Glutamatergic neuron (in vitro differentiated cells): ENCODE results near the gene GC. TPM values are rescaled to one million over a fixed set of nuclear protein-coding genes. Genes with fewer than 3 reads are reported as not detected.

Experiments used
- DNase-seq: peaks from one replicate; pipeline ENCODE4 v3.0.0; 2022
- H3K27ac Mint-ChIP-seq: one replicate; pipeline ENCODE4 v1.8.0; 2020; ENCODE audit warnings: mild to moderate bottlenecking, mixed read lengths, inconsistent platforms; ENCODE audit not compliant: unreplicated experiment
- H3K27me3 Mint-ChIP-seq: one replicate; pipeline ENCODE4 v1.8.0; 2020; ENCODE audit warnings: mild to moderate bottlenecking, moderate library complexity, mixed read lengths, inconsistent platforms; ENCODE audit not compliant: unreplicated experiment
- H3K36me3 Mint-ChIP-seq: one replicate; pipeline ENCODE4 v1.8.0; 2020; ENCODE audit warnings: mild to moderate bottlenecking, mixed read lengths, inconsistent platforms; ENCODE audit not compliant: unreplicated experiment
- H3K4me1 Mint-ChIP-seq: one replicate; pipeline ENCODE4 v1.8.0; 2020; ENCODE audit warnings: mild to moderate bottlenecking, low read depth, mixed read lengths, inconsistent platforms; ENCODE audit not compliant: unreplicated experiment
- H3K4me3 Mint-ChIP-seq: one replicate; pipeline ENCODE4 v1.8.0; 2020; ENCODE audit warnings: mild to moderate bottlenecking, mixed read lengths, inconsistent platforms; ENCODE audit not compliant: unreplicated experiment
- H3K9me3 Mint-ChIP-seq: one replicate; pipeline ENCODE4 v1.8.0; 2020; ENCODE audit warnings: mild to moderate bottlenecking, moderate library complexity, mixed read lengths, inconsistent platforms; ENCODE audit not compliant: unreplicated experiment
- CTCF ChIP-seq: fragments of 200-600 bp; sonication (generic); IDR thresholded peaks from one replicate; pipeline ENCODE4 v1.5.0; 2021; ENCODE audit not compliant: partially characterized antibody, unreplicated experiment
- long read RNA-seq: library from polyadenylated mRNA; unstranded; transcript quantifications from one replicate; pipeline ENCODE4 v2.0.0, GENCODE V29; 2020; ENCODE audit not compliant: unreplicated experiment
- total RNA-seq: library from RNA; stranded (reverse); fragmentation: NEBNext Ultra II Directional; extraction: Animal tissue kit (Norgen Biotek cat#: 25700); gene quantifications from one replicate; pipeline ENCODE4 v1.2.1, GENCODE V29; 2021; ENCODE audit not compliant: unreplicated experiment

The GC gene
- total RNA-seq: not detected
- long read RNA-seq, partial matches to known transcripts: 0 of 1 reads
- long read RNA-seq, other reads (novel, unspliced or antisense): 1 of 1 reads

GRCh38 chr4:71783972-71784371, at the start of gene GC:
Gene GC, minus strand, starts transcription at chr4:71784079. Its CDS starts 61 bp downstream, at chr4:71784018.
- Mint-ChIP-seq H3K27ac (no peak within 1 kb of the TSS), H3K36me3 (no peaks in the 10 kb centered on the region), H3K4me1 (no peaks in the 10 kb centered on the region), H3K4me3 (no peak within 1 kb of the TSS), H3K9me3 (no peaks in the 10 kb centered on the region), H3K27me3 (no peaks in the 10 kb centered on the region)
- no peak for DNase-seq
- TF ChIP-seq CTCF: peak; percentile 30

GRCh38 chr4:71833232-71833900, 49.5 kb upstream of the GC start:
- no peak for DNase-seq
- H3K27me3 Mint-ChIP-seq: no peaks in the 10 kb centered on the region
- no peaks in the 10 kb centered on the region for H3K36me3 Mint-ChIP-seq
- H3K4me1 Mint-ChIP-seq: no peaks in the 10 kb centered on the region
- no peak for TF ChIP-seq CTCF
- no peak overlapping the region for H3K4me3 Mint-ChIP-seq
- no peak overlapping the region for H3K27ac Mint-ChIP-seq
- no peaks in the 10 kb centered on the region for H3K9me3 Mint-ChIP-seq

GRCh38 chr4:71832049-71832448, 48.2 kb upstream of the GC start:
- TF ChIP-seq CTCF: no peak
- H3K27ac Mint-ChIP-seq: no peak overlapping the region
- H3K9me3 Mint-ChIP-seq: no peaks in the 10 kb centered on the region
- H3K4me1 Mint-ChIP-seq: no peaks in the 10 kb centered on the region
- H3K36me3 Mint-ChIP-seq: no peaks in the 10 kb centered on the region
- no peaks in the 10 kb centered on the region for H3K27me3 Mint-ChIP-seq
- no peak for DNase-seq
- no peak overlapping the region for H3K4me3 Mint-ChIP-seq

GRCh38 chr4:71830497-71831190, 46.8 kb upstream of the GC start:
- Mint-ChIP-seq H3K27ac (no peak overlapping the region), H3K36me3 (no peaks in the 10 kb centered on the region), H3K9me3 (no peaks in the 10 kb centered on the region), H3K4me3 (no peak overlapping the region), H3K27me3 (no peaks in the 10 kb centered on the region), H3K4me1 (no peaks in the 10 kb centered on the region)
- TF ChIP-seq CTCF: no peak
- DNase-seq: no peak

GRCh38 chr4:71828470-71828869, 44.6 kb upstream of the GC start:
- H3K4me3 Mint-ChIP-seq: no peak overlapping the region
- no peaks in the 10 kb centered on the region for H3K36me3 Mint-ChIP-seq
- no peak overlapping the region for H3K27ac Mint-ChIP-seq
- no peak for TF ChIP-seq CTCF
- H3K4me1 Mint-ChIP-seq: no peaks in the 10 kb centered on the region
- DNase-seq: no peak
- no peaks in the 10 kb centered on the region for H3K27me3 Mint-ChIP-seq
- H3K9me3 Mint-ChIP-seq: no peaks in the 10 kb centered on the region
